ENCODE data around the gene PPFIBP1. TPM values are rescaled to one million over a fixed set of nuclear protein-coding genes. Genes with fewer than 3 reads are reported as not detected.
"Not testable (repeated sequence)": the region's sequence is repeated elsewhere in the genome, so short reads cannot be mapped to it uniquely, and the experiment has no call there.

The PPFIBP1 gene
- total and polyA plus RNA-seq, 8 donors = 6.6 to 254 (median 50.0) TPM

GRCh38 chr12:27541031-27541719, 17.2 kb downstream of the PPFIBP1 start:
- peak in 1 of 2 donors; percentile 55 for DNase-seq
- no peak overlapping the region for H3K27ac ChIP-seq
- WGBS, 5 donors = 62 to 77% (median 68%) methylated on average over 8 of the region's 8 CpGs

GRCh38 chr12:27542628-27543027, 18.6 kb downstream of the PPFIBP1 start:
- Histone ChIP-seq H3K4me1 (peaks cover 10 to 54% (median 35%) of the 10 kb centered on the region in 4 donors), H3K27ac (peak overlapping the region in 2 of 5 donors; percentile 11 to 53)

More at GRCh38 chr12:27541031-27541719, 17.2 kb downstream of the PPFIBP1 start:
- Histone ChIP-seq H3K4me3 (no peak overlapping the region), H3K36me3 (peaks cover 0 to 4% (median 2%) of the 10 kb centered on the region in 4 donors), H3K4me1 (peaks cover 10 to 54% (median 34%) of the 10 kb centered on the region in 4 donors), H3K27me3 (no peaks in the 10 kb centered on the region), H3K9me3 (no peaks in the 10 kb centered on the region)
- intact Hi-C loops (cut with DNase I; ENCODE audit: low total_unique reads) = no loop called here
- no peak for TF ChIP-seq POLR2A (IDR thresholded peaks at IDR 0.05)
- TF ChIP-seq EP300 (IDR thresholded peaks at IDR 0.05) = no peak

GRCh38 chr12:27544858-27545257, 20.9 kb downstream of the PPFIBP1 start:
- intact Hi-C loops (cut with DNase I; ENCODE audit: low total_unique reads); H3K9me3 ChIP-seq; H3K36me3 ChIP-seq; H3K4me3 ChIP-seq; H3K27me3 ChIP-seq; H3K27ac ChIP-seq; DNase-seq: not testable (repeated sequence)
- H3K4me1 ChIP-seq = peaks cover 5 to 57% (median 38%) of the 10 kb centered on the region in 4 donors
- WGBS, 5 donors = 86 to 97% (median 95%) methylated on average over 1 of the region's 1 CpG

More at GRCh38 chr12:27542628-27543027, 18.6 kb downstream of the PPFIBP1 start:
- Histone ChIP-seq H3K4me3 (no peak overlapping the region), H3K27me3 (no peaks in the 10 kb centered on the region), H3K36me3 (no peaks in the 10 kb centered on the region), H3K9me3 (no peaks in the 10 kb centered on the region)
- TF ChIP-seq EP300 (IDR thresholded peaks at IDR 0.05) = no peak
- no peak for TF ChIP-seq POLR2A (IDR thresholded peaks at IDR 0.05)
- peak in 1 of 3 donors; percentile 34 for TF ChIP-seq POLR2AphosphoS5 (IDR thresholded peaks at IDR 0.05)
- TF ChIP-seq CTCF (IDR thresholded peaks at IDR 0.05) = no peak
- DNase-seq = no peak
- intact Hi-C loops (cut with DNase I; ENCODE audit: low total_unique reads) = no loop called here
- 61 to 81% (median 79%) methylated on average over 5 of the region's 5 CpGs for WGBS, 5 donors

GRCh38 chr12:27545665-27546064, 21.7 kb downstream of the PPFIBP1 start:
- H3K27me3 ChIP-seq = no peaks in the 10 kb centered on the region
- intact Hi-C loops (cut with DNase I; ENCODE audit: low total_unique reads) = no loop called here
- peaks cover 12 to 65% (median 43%) of the 10 kb centered on the region in 4 donors for H3K4me1 ChIP-seq
- H3K27ac ChIP-seq = no peak overlapping the region
- H3K9me3 ChIP-seq = no peaks in the 10 kb centered on the region
- no peak overlapping the region for H3K4me3 ChIP-seq
- WGBS, 5 donors = 78 to 85% (median 82%) methylated on average over 9 of the region's 9 CpGs
- TF ChIP-seq CTCF (IDR thresholded peaks at IDR 0.05) (no peak), EP300 (IDR thresholded peaks at IDR 0.05) (no peak), POLR2A (IDR thresholded peaks at IDR 0.05) (no peak)
- DNase-seq = no peak
- no peaks in the 10 kb centered on the region for H3K36me3 ChIP-seq

GRCh38 chr12:27547592-27547991, 23.6 kb downstream of the PPFIBP1 start:
- peaks cover 12 to 68% (median 36%) of the 10 kb centered on the region in 4 donors for H3K4me1 ChIP-seq
- WGBS, 5 donors = 92 to 94% (median 94%) methylated on average over 5 of the region's 5 CpGs
- H3K9me3 ChIP-seq = no peaks in the 10 kb centered on the region
- no peak overlapping the region for H3K4me3 ChIP-seq
- DNase-seq = no peak
- H3K27me3 ChIP-seq = no peaks in the 10 kb centered on the region
- no peak for TF ChIP-seq POLR2AphosphoS5 (IDR thresholded peaks at IDR 0.05)
- no peak for TF ChIP-seq POLR2A (IDR thresholded peaks at IDR 0.05)
- TF ChIP-seq EP300 (IDR thresholded peaks at IDR 0.05) = no peak
- no peak for TF ChIP-seq CTCF (IDR thresholded peaks at IDR 0.05)
- no peaks in the 10 kb centered on the region for H3K36me3 ChIP-seq
- intact Hi-C loops (cut with DNase I; ENCODE audit: low total_unique reads) = no loop called here
- no peak overlapping the region for H3K27ac ChIP-seq

Measured in stomach (tissue), 9 donors.